Bone marrow (tissue), 2 donors: ENCODE measurements around the gene GRIA3.
"Not testable (repeated sequence)": the region's sequence is repeated elsewhere in the genome, so short reads cannot be mapped to it uniquely, and the experiment has no call there.

Experiments used
- DNase-seq, 2 donors: peaks; one replicate each; lab custom pipeline; 2025; lab: John Stamatoyannopoulos, UW

GRIA3 gene

DNA sequence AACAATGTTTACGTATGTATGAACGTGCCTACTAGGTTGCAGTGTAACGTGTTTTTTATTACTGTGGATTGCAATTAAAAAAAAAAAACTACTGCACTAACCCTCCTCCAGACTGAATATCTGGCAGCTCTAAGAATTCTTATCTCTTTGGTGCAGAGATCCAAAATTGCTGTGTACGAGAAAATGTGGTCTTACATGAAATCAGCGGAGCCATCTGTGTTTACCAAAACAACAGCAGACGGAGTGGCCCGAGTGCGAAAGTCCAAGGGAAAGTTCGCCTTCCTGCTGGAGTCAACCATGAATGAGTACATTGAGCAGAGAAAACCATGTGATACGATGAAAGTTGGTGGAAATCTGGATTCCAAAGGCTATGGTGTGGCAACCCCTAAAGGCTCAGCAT lies 280.6 kb downstream of the GRIA3 start:
- no peak for DNase-seq

DNA sequence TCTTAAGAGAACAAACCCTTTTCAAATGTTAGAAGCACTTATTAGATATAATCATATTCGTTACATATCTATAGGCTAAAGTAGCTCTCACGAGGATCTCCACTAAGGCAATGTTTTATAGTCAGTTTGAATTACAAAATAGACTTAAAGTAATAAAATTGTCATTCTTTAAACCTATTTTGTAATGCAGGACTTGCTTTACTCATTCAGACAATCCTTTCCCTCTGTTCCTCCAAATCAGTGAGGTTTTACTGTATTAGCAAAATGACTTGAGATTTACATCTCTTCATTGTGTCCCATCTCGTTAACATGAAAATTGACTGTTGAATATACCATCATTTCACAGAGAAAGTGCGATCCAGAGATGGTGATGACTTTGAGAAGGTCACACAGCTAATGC lies 284.4 kb downstream of the GRIA3 start:
- no peak for DNase-seq

DNA sequence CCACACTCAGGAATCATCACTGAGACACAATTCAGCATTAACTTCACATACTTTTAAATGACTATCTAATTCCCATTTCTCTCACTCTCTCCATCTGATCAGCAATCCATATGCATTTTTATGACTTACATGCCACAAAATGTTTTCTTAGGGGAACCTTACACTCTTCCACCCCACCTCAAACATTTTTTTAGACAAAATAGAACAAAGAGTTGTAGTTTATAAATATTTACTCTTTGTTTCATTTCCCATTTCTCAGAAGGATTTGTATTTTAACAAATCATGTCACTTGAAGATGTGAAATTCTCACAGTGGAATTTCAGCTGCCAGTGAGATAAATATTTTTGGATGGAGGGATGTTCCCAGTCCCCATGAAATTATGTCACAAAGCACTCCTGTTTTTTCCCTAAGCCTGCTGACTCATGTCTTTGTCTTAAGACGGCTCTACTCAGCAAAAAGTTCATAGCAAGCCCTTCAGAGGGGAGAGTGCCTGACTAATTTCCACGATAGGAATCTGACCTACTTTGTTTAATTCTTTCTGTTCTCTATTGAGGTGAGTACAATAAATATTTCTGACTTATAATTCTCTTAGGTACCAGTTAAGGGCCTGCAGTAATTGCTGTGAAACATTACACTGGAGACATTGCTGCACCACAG lies 291.1 kb downstream of the GRIA3 start:
- no peak for DNase-seq

DNA sequence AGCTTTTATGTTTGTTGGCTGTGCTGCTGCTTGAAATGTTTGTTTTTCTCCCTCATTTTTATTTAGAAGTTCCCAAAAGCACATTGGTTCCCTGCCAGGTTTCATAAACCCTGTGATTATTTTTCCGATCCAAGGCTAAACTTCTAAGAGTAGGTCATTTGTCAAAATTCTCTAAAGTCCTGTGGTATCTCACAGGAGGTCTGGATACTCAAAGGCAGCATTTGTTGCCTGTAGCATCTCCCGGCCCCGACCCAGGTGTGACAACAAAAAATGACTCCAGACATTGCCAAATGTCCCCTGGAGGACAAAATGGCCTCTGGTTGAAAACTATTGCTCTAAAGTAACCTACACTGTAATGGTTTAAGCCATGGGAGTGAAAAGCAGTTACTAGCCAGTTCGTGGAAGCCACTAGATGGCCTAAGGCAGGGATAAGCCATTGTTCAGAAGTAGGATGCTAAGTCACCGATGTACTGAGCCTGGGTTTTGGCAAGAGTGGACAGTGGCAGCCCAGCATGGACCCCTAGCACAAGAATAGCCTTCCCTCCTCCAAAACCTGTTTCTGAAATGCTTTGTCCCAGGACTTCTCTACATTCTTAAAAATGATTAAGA lies 292.6 kb downstream of the GRIA3 start:
- no peak for DNase-seq

DNA sequence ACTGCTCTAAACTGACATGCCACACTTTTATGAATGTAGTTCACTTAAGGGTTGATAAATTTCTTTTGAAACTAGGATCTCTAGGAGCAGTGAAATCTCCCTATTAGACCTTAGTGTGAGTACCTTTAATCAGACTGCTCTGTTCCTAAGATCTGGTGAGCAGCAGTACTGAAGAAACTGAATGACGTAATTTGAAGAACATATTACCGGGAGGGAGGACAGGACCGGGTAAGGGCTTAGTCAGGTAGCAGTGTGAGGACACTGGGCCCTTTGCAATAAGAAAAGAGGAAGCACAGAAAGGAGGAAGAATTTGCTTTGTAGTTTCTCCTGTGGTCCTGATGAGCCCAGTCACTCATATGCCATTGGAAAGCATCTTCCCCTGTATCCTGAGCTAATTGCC lies 293.6 kb downstream of the GRIA3 start:
- no peak for DNase-seq

DNA sequence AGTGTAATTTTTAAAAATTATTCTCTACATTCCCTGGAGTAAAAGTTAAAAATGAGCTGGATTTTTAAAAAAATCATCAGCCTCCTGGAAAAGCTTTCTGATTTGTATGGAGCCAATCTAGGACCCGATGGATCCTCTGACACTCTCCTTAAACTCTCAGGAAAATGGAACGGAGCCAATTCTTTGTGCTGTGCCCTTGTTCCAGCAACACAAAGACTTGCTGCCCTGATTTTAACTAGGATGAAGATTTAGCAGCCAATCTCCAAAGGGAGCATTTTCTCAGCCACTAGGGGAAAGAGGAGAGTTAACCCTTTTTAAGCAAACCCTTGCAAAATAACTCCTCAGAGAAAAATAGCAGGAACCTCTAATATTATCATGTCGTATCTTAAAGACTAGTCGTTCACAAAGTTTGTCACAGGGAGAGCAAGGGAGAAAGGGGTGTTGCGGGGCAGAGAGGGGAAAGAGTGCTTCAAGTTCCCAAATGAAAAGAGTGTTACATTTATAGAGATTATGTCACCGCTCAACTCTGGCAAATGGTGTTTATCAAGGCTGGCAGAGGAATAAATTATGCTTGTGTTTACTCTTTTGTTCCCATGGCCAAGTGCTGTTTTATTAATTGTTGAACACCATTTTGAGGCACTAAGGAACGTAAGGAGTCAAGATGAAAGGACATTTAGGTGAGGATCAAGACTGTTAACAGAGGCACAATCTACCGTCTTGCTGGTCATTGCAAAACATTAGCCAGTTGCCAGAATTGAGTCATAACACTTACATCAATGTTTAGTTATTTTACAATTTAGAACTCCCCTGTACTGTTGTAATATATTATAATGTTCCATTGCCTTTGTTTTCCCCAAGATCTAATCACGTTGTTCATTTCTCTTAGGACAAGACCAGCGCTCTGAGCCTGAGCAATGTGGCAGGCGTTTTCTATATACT lies 298.1 kb downstream of the GRIA3 start:
- DNase-seq = no peak

DNA sequence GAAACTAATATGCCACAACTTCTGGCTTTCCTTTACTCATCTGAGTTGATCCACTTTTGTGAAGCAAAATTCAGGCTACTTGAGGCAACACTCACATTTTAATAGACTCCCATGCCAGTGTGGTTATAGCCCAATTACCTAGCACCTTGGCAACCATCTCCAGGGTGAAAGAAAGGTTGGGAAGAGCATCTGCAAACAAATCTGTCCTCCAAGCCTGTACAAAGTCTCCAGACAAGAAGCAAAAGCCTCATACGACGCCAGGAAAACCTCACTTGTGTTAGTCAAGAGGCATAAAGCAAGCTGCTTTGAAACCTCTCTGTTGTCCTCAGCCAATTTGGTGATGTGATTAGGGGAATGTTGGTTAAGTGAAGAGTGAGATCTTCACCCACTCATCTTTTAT lies 302.2 kb downstream of the GRIA3 start:
- no peak for DNase-seq

DNA sequence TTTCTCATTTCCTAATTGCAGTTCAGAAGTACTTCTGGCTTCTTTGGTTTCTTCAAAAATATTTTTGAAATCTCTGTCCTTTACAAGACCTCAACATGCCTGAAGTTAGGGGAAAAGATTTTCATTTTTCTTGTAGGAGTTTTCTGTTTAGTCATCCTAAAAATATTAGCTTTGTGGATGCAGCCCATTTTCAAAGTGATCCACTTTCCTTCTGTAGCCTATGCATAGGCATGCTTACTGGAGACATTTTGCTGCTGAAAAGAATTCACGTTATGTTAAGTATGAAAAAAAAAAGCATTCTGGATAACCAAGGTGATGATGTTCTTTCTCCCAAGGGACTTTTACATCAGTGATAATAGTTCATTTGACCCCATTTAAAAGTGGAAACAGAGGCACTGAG lies 303.2 kb downstream of the GRIA3 start:
- DNase-seq = no peak

DNA sequence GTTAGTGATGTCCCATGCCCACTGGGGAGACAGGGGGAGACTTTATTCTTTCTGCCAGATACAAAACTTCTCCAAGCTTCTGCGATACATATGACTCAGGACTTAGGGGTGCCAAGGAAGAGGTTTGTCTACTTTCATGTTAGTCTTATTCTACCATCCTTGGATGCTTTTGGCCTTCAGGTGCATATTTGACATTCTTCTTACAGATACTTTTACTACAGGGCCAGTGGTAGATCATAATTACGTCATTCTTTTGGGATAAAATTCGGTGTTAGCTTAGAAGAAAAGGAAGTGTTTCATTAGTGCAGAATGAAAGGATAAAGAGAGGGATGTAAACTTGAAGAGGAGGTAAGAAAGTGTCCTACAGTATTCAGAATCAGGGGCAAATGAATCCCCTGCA lies 303.6 kb downstream of the GRIA3 start:
- no peak for DNase-seq

DNA sequence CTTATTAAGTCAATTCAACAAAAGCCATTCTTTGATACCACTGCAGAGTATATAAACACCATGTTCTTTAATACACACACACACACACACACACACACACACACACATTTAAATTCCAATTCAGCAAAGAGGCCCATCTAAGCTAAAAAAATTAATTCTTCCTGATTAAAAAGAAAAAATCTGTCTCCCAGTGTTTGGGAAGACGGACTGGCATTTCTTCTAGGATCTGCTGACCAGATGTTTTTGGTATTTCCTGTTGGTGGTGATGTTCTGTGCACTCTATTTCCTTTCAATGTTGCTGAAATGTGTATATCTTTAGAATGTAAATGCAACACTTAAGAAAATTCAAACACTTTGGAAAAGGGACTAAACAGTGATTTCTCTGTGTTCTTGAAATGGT lies 304.9 kb downstream of the GRIA3 start:
- DNase-seq = no peak

DNA sequence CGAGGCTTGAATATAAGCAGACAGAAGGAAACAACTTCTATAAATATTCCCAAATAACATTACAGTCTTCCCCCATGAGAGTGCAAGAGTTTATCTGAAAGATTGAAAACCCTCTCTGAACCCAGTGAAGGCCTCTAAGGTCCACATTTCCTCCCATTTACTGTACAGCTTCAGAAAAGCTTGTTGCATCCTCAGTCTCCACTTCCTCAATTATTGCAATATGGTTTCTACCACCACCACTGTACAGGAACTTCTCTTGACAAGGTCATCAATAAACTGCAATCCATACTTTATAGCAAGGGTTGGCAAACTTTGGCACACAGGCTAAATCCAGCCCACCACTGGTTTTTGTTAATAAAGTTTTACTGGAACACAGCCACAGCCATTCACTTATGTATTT lies 309.8 kb downstream of the GRIA3 start:
- no peak for DNase-seq

DNA sequence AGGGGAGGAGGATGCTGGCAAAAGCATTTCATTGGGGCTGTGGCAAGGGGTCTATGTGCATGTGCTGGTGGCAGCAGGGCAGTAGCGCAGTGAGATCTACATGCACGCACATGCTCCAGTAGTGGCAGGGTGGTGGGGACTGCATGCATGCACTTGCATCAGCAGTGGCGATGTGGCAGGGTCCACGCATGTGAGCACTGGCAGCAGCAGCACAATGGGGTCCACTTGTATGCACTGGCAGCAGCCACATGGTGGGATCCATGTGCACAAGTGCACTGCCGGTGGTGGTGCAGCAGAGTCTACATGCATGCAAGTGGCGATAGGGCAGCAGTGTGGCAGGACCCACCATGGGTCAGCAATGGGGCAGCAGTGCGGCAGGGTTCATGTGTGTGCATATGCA lies 315.7 kb downstream of the GRIA3 start:
- no peak for DNase-seq

DNA sequence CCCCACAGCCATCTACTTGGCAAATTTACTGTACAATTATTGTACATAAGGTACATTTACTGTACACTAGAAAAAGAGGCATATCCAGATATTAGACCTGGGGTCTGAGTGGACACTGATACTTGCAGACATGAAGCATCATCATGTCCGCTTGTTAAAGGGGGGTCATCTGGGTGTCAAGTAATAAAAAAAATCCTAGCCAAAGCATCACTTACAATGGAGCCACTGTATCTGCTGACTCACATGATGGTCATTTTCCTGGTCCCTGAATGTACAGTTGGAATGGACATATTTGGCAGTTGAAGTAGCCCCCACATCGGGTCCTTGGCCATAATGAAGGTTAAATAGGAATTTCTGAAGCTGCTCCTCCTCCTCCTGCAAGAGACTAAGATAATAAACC lies 320.0 kb downstream of the GRIA3 start:
- DNase-seq = no peak

DNA sequence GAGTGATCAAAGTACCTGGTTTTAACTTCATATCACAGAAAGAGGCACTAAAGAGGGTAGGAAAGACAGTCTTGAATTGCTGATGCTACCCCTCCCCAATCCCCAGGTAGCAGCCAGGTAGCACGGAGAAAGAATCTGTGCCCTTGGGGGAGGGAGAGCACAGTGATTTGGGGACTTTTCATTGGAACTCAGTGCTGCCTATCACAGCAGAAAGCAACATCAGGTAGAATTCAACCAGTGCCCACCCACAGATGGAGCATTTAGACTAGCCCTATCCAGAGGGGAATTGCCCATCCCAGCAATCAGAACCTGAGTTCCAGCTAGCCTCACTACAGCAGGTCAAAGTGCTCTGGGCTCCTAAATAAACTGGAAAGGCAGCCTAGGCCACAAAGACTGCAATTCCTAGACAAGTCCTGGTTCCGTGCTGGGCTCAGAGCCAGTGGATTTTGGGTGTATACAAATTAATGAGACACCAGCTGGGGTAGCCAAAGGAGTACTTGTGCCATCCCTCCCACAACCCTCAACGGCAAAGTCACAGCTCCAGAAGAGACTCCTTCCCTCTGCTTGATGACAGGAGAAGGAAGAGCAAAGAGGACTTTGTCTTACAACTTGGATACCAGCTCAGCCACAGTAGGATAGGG lies 320.7 kb downstream of the GRIA3 start:
- no peak for DNase-seq

DNA sequence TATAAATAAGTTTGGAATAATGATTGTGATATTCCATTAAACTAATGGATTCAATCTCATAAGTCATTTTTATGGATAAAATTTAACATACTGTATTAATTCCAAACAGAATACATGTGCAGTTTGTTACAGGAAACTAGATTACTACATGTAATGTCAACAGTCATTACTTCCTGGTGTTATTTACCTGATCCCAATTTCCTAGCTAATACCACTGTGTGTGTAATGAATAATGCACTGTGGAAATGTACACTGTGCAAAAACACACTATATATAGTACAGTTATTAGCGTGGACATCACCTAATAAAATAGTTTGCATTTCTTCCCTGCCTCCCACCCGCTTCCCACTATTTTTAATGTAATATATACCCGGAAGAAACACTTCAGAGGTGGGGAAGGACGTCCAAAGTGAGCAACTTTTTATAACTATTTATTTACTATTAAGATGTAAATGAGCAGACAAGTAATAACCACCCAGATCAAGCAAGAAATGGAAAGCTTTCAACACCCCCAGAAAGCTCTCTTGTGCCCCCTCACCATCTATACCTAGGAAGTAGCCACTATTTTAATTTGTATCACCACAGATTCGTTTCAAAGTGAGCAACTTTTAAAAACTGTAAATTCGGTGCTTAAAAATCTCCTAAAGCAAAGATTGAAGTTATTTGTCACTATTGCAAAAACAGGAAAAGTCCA lies 329.7 kb downstream of the GRIA3 start:
- no peak for DNase-seq

DNA sequence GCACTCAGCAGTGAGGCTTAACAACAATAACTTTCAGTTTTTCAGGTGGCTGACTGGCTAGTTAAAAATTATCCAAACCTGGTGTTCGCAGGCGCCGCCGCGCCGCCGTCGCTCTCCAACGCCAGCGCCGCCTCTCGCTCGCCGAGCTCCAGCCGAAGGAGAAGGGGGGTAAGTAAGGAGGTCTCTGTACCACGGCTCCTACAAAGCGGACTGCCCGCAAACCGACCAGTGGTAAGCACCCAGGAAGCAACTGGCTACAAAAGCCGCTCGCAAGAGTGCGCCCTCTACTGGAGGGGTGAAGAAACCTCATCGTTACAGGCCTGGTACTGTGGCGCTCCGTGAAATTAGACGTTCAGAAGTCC lies 330.2 kb downstream of the GRIA3 start:
- not testable (repeated sequence) for DNase-seq

DNA sequence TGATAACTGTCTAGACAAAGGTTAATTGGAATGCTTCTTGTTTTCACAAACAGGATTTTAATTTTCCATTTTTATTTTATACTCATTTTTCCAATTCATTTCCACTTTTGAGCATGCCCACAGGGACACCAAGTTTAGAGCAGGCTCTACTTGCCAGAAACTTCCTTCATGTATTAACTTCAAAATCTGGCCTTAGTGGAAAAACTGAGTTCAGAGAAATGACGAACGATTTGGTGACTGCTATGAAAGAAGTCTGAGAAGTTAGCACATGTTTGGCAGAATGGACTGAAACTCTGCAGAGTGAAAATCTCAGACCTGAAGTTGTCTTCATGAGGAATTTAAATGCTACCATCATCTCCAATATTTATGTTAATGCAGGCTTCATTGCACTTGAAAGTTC lies 334.7 kb downstream of the GRIA3 start:
- no peak for DNase-seq

DNA sequence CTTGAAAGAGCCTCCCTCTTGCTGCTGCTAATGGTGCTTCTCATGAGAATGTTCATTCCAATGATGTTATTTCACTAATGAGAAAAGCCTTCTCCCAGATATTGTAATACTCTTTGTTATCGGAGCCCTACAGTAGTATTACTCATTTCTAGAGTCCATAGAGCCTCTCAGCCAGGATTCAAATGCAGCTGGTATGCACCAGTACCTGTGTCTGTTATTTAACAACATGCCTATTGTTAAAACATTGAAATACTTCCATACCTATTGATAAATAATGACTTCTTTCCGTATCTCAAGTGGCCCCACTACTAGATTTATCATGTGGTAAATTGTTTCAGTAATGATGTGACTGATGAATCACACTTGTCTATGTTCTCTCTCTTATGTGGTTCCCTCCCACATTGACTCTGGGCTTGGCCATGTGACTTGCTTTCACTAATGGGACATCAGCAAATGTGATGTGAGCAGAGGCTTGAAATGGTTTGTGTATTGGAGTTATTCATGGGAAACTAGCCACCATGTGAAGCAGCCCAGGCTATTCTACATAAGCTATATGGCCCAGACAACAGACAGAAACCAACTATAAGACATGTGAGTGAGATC lies 341.1 kb downstream of the GRIA3 start:
- DNase-seq = no peak

DNA sequence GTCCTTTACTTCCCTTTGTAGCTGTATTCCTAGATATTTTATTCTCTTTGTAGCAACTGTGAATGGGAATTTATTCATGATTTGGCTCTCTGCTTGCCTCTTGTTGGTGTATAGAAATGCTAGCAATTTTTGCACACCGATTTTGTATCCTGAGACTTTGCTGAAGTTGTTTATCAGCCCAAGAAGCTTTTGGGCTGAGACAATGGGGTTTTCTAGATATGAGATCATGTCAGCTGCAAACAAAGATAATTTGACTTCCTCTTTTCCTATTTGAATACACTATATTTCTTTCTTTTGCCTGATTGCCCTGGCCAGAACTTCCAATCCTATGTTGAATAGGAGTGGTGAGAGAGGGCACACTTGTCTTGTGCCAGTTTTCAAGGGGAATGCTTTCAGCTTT lies 346.6 kb downstream of the GRIA3 start:
- not testable (repeated sequence) for DNase-seq
